Keratinocyte (primary cell): ENCODE data around the gene KTN1. TPM values are rescaled to one million over a fixed set of nuclear protein-coding genes. Genes with fewer than 3 reads are reported as not detected.

Experiments used
- DNase-seq: peaks from one replicate; pipeline ENCODE4 v3.0.0-alpha.2; 2011; ENCODE audit warnings: low read depth, missing footprints, low spot score
- FAIRE-seq: peaks from 2 replicates; lab custom pipeline; 2011; peaks lifted over from hg19 to GRCh38; lab: Jason Lieb, UNC
- H2AFZ ChIP-seq: 2 replicates; pipeline ENCODE4 v1.6.0; 2012; ENCODE audit warnings: low read length, control low read depth, inconsistent platforms; ENCODE audit not compliant: control insufficient read depth
- H3K27ac ChIP-seq: 2 replicates; pipeline ENCODE4 v1.5.1; 2011; ENCODE audit warnings: low read length; ENCODE audit not compliant: control insufficient read depth, insufficient read depth
- H3K27me3 ChIP-seq: 3 replicates; pipeline ENCODE4 v1.6.0; 2011; ENCODE audit warnings: low read length; ENCODE audit not compliant: control insufficient read depth, insufficient read depth; ENCODE audit errors: extremely low read depth
- H3K36me3 ChIP-seq, 2 experiments: 2 replicates in 1 of 2; 3 replicates in 1 of 2; pipeline ENCODE4 v1.5.1; 2011; ENCODE audit warnings: low read length in 2 of 2, mild to moderate bottlenecking in 1 of 2; ENCODE audit not compliant: control insufficient read depth in 2 of 2, insufficient read depth in 2 of 2; ENCODE audit errors: extremely low read depth in 1 of 2
- H3K4me1 ChIP-seq: 3 replicates; pipeline ENCODE4 v1.5.1; 2011; ENCODE audit warnings: low read length; ENCODE audit not compliant: control insufficient read depth, insufficient read depth; ENCODE audit errors: extremely low read depth
- H3K4me2 ChIP-seq: 3 replicates; pipeline ENCODE4 v1.6.0; 2011; ENCODE audit warnings: low read depth, low read length; ENCODE audit not compliant: control insufficient read depth, insufficient read depth; ENCODE audit errors: extremely low read depth
- H3K4me3 ChIP-seq, 3 experiments: fragments of 200-600 bp in 1 of 3; sonication (generic) in 1 of 3; 2 replicates in 2 of 3; 3 replicates in 1 of 3; pipeline ENCODE4 v1.5.1; 2011 to 2016; ENCODE audit warnings: low read length in 3 of 3, mild to moderate bottlenecking in 3 of 3, control low read depth in 2 of 3, inconsistent platforms in 1 of 3, low read depth in 1 of 3, mixed read lengths in 1 of 3, mixed run types in 1 of 3, moderate library complexity in 1 of 3; ENCODE audit not compliant: control insufficient read depth in 2 of 3, insufficient read depth in 2 of 3; ENCODE audit errors: extremely low read depth in 1 of 3
- H3K79me2 ChIP-seq: 2 replicates; pipeline ENCODE4 v1.6.0; 2012; ENCODE audit warnings: low read length; ENCODE audit not compliant: control insufficient read depth, insufficient read depth
- H3K9ac ChIP-seq: 3 replicates; pipeline ENCODE4 v1.6.0; 2011; ENCODE audit warnings: low read length; ENCODE audit not compliant: control insufficient read depth, insufficient read depth; ENCODE audit errors: extremely low read depth
- H3K9me1 ChIP-seq: 3 replicates; pipeline ENCODE4 v1.6.0; 2011; ENCODE audit warnings: low read length; ENCODE audit not compliant: control insufficient read depth, insufficient read depth; ENCODE audit errors: extremely low read depth
- H3K9me3 ChIP-seq: 2 replicates; pipeline ENCODE4 v1.5.1; 2012; ENCODE audit warnings: low read depth, low read length; ENCODE audit not compliant: control insufficient read depth
- H4K20me1 ChIP-seq: 3 replicates; pipeline ENCODE4 v1.6.0; 2011; ENCODE audit warnings: low read length; ENCODE audit not compliant: control insufficient read depth, insufficient read depth; ENCODE audit errors: extremely low read depth
- CTCF ChIP-seq, 3 experiments: IDR thresholded peaks in 1 of 3; conservative IDR thresholded peaks in 1 of 3; optimal IDR thresholded peaks in 1 of 3; 2 replicates in 2 of 3; 3 replicates in 1 of 3; pipeline versions ENCODE3 to v1.5.1; 2011; ENCODE audit warnings: low read length in 3 of 3, mild to moderate bottlenecking in 3 of 3, moderate library complexity in 2 of 3, control low read depth in 1 of 3, inconsistent platforms in 1 of 3; ENCODE audit not compliant: insufficient read depth in 2 of 3; ENCODE audit errors: extremely low read depth in 1 of 3
- EZH2 ChIP-seq: IDR thresholded peaks from one replicate; pipeline ENCODE4 v1.6.1; 2012; ENCODE audit warnings: inconsistent platforms, mild to moderate bottlenecking, low read length, moderate library complexity
- dilution Hi-C: fragments of 300-500 bp; cut with MboI; formaldehyde crosslinking; loops from one replicate; pipeline ENCODE4 v1.7.0; 2020; ENCODE audit warnings: low sequenced_read_pairs; ENCODE audit not compliant: extremely low pct_ligation_motif_present
- polyA plus RNA-seq, 5 experiments: library from polyadenylated mRNA; depleted of rRNA in 3 of 5; stranded (reverse) in 3 of 5; stranded (forward) in 1 of 5; unstranded in 1 of 5; fragments of >200 nt; gene quantifications; 1 replicate in 1 of 5; 2 replicates in 3 of 5; 3 replicates in 1 of 5; pipeline versions ENCODE4 v1.2.1 to v1.2.3, GENCODE V29; 2011 to 2012; ENCODE audit warnings: missing spikeins in 2 of 5, low read depth in 1 of 5, low replicate concordance in 1 of 5

Gene KTN1
- polyA plus RNA-seq, 1 donor (not counting 4 experiments of a cell fraction or from before 2014, with no cell fraction given), result 121 TPM

GRCh38 chr14:55724736-55725135 lies 144.7 kb downstream of the KTN1 start:
- no peaks in the 10 kb centered on the region for H3K36me3 ChIP-seq
- H2AFZ ChIP-seq, result no peak overlapping the region
- peaks cover 9% of the 10 kb centered on the region for H3K4me1 ChIP-seq
- DNase-seq (no peak), FAIRE-seq (no peak)
- no peaks in the 10 kb centered on the region for H3K9me3 ChIP-seq
- dilution Hi-C loops, result no loop called here
- H3K9ac ChIP-seq, result no peak overlapping the region
- H4K20me1 ChIP-seq, result no peaks in the 10 kb centered on the region
- H3K79me2 ChIP-seq, result no peaks in the 10 kb centered on the region
- H3K4me3 ChIP-seq, result no peak overlapping the region
- TF ChIP-seq CTCF (optimal IDR thresholded peaks at IDR 0.05 in 1 of 3, IDR thresholded peaks at IDR 0.05 in 1 of 3, conservative IDR thresholded peaks at IDR 0.05 in 1 of 3; ENCODE audit: extremely low read depth in 1 of 3, insufficient read depth in 2 of 3, low read length in 3 of 3) (no peak), EZH2 (no peak)
- H3K27me3 ChIP-seq, result peaks cover 15% of the 10 kb centered on the region
- no peak overlapping the region for H3K4me2 ChIP-seq
- H3K9me1 ChIP-seq, result no peaks in the 10 kb centered on the region
- no peak overlapping the region for H3K27ac ChIP-seq

GRCh38 chr14:55730592-55731310 lies 150.7 kb downstream of the KTN1 start:
- FAIRE-seq, result no peak
- no peaks in the 10 kb centered on the region for H3K4me1 ChIP-seq

More at GRCh38 chr14:55730592-55731310, 150.7 kb downstream of the KTN1 start:
- no peak overlapping the region for H3K4me3 ChIP-seq
- peaks cover 4% of the 10 kb centered on the region for H3K27me3 ChIP-seq
- H3K9ac ChIP-seq, result no peak overlapping the region
- H3K36me3 ChIP-seq, result no peaks in the 10 kb centered on the region
- dilution Hi-C loops, result no loop called here
- no peak for DNase-seq
- no peak overlapping the region for H2AFZ ChIP-seq
- no peak overlapping the region for H3K27ac ChIP-seq
- no peaks in the 10 kb centered on the region for H3K9me1 ChIP-seq
- no peak overlapping the region for H3K4me2 ChIP-seq
- H3K9me3 ChIP-seq, result peaks cover under 1% of the 10 kb centered on the region
- no peaks in the 10 kb centered on the region for H3K79me2 ChIP-seq
- no peaks in the 10 kb centered on the region for H4K20me1 ChIP-seq
- TF ChIP-seq EZH2, result no peak
- no peak for TF ChIP-seq CTCF (optimal IDR thresholded peaks at IDR 0.05 in 1 of 3, IDR thresholded peaks at IDR 0.05 in 1 of 3, conservative IDR thresholded peaks at IDR 0.05 in 1 of 3; ENCODE audit: extremely low read depth in 1 of 3, insufficient read depth in 2 of 3, low read length in 3 of 3)
